AG04450 (cell line): ENCODE results near the gene METTL26. TPM values are rescaled to one million over a fixed set of nuclear protein-coding genes. Genes with fewer than 3 reads are reported as not detected.

Experiments used
- CTCF ChIA-PET: fragments of 300-600, 350-600 bp; formaldehyde crosslinking; extraction: SDS; loops from one replicate; lab custom pipeline; 2022; ENCODE audit warnings: antibody characterized with exemption, inconsistent platforms; lab: Charles Lee
- POLR2A ChIA-PET: fragments of 350-600 bp; formaldehyde crosslinking; extraction: SDS; loops from one replicate; lab custom pipeline; 2021; ENCODE audit warnings: antibody characterized with exemption, inconsistent platforms; lab: Yijun Ruan, JAX
- DNase-seq: peaks from one replicate; pipeline ENCODE4 v3.0.0-alpha.2; 2011; ENCODE audit warnings: low read depth, low spot score
- H3K27ac ChIP-seq: one replicate; pipeline ENCODE4 v1.5.1; 2012; ENCODE audit warnings: low read depth, low read length, control low read depth
- H3K27me3 ChIP-seq: one replicate; pipeline ENCODE4 v1.6.0; 2012; ENCODE audit warnings: low read length; ENCODE audit not compliant: control insufficient read depth, insufficient read depth
- H3K4me3 ChIP-seq: 2 replicates; pipeline ENCODE4 v1.5.1; 2011; ENCODE audit warnings: mild to moderate bottlenecking, low read depth, low read length, control low read depth
- H3K9me3 ChIP-seq: 2 replicates; pipeline ENCODE4 v1.5.1; 2012; ENCODE audit warnings: low read length; ENCODE audit not compliant: control insufficient read depth, insufficient read depth
- polyA plus RNA-seq: library from polyadenylated mRNA; depleted of rRNA; stranded (reverse); fragments of >200 nt; gene quantifications from 2 replicates; pipeline ENCODE4 v1.2.3, GENCODE V29; 2011
- TF ChIP-seq, protein P1 (sequence below): IDR thresholded peaks from 2 replicates; pipeline ENCODE4 v1.5.1; 2011; ENCODE audit warnings: low read depth, low read length, control low read depth, inconsistent platforms

Gene METTL26
- polyA plus RNA-seq, 1 experiment, result 58.3 TPM

DNA sequence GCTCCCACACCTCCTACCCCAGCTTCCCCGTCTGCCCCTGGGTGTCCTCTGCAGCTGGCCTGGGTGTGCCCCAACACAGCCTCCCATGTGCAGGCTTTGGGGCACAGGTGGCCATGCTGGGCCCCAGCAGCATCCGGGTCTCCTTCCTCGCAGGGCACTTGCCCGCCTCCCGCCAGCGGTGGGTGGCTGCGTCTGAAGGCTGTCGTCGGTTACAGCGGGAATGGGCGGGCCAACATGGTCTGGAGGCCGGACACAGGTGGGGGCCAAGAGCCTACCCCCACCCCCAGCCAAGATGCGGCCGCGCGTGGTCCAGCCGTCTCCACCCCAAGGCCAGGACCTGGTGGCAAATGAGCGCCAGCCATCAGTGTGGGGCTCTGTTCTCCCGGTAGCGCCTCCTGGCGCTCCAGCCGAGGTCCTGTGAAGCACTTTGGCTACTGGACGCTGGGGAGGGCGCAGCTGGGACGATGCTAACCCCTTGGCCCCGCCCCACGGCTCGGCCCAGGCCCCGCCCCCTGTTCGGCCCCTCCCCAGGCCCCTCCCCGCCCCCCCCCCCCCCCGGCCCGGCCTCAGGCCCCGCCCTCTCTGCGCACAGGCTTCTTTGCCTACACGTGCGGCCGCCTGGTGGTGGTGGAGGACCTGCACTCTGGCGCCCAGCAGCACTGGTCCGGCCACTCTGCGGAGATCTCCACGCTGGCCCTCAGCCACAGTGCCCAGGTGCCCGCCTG, 24.5 kb upstream of the METTL26 start:
- Histone ChIP-seq H3K4me3 (no peak overlapping the region), H3K27ac (peak overlapping the region; percentile 39), H3K9me3 (no peaks in the 10 kb centered on the region; the same call in 1 of the 2 replicates), H3K27me3 (no peaks in the 10 kb centered on the region)
- TF ChIP-seq, protein P1, sequence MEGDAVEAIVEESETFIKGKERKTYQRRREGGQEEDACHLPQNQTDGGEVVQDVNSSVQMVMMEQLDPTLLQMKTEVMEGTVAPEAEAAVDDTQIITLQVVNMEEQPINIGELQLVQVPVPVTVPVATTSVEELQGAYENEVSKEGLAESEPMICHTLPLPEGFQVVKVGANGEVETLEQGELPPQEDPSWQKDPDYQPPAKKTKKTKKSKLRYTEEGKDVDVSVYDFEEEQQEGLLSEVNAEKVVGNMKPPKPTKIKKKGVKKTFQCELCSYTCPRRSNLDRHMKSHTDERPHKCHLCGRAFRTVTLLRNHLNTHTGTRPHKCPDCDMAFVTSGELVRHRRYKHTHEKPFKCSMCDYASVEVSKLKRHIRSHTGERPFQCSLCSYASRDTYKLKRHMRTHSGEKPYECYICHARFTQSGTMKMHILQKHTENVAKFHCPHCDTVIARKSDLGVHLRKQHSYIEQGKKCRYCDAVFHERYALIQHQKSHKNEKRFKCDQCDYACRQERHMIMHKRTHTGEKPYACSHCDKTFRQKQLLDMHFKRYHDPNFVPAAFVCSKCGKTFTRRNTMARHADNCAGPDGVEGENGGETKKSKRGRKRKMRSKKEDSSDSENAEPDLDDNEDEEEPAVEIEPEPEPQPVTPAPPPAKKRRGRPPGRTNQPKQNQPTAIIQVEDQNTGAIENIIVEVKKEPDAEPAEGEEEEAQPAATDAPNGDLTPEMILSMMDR, result peak; percentile 50
- CTCF ChIA-PET, result interaction anchor here (1.0 kb wide), 1 partner anchor 16 kb away, joined by 3 read pairs; no protein-coding TSS in a partner anchor
- POLR2A ChIA-PET, result interaction anchor here (0.7 kb wide), 1 partner anchor 73 kb away, joined by 3 read pairs; no protein-coding TSS in a partner anchor
- peak; percentile 55 for DNase-seq

DNA sequence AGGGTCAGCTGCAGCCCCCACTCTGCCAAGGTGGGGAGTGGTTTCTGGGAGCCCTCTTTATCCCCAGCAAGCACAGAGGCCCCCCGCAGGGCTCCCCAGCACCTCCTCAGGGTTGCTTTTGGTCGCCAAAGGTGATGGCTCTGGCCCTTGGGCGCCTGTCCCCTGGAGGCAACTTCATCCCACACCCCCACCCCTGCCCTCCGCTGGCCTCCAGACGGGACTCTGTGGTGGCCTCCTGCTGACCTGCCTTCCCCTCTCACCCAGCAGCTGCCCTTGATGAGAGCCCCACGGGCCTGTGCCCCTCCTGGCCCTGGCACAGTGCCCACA, 24.0 kb upstream of the METTL26 start:
- Histone ChIP-seq H3K4me3 (no peak overlapping the region), H3K9me3 (no peaks in the 10 kb centered on the region; the same call in 1 of the 2 replicates), H3K27me3 (no peaks in the 10 kb centered on the region), H3K27ac (no peak overlapping the region)
- TF ChIP-seq, protein P1, result no peak
- CTCF ChIA-PET, result no interaction called here
- POLR2A ChIA-PET, result no interaction called here
- DNase-seq, result no peak

DNA sequence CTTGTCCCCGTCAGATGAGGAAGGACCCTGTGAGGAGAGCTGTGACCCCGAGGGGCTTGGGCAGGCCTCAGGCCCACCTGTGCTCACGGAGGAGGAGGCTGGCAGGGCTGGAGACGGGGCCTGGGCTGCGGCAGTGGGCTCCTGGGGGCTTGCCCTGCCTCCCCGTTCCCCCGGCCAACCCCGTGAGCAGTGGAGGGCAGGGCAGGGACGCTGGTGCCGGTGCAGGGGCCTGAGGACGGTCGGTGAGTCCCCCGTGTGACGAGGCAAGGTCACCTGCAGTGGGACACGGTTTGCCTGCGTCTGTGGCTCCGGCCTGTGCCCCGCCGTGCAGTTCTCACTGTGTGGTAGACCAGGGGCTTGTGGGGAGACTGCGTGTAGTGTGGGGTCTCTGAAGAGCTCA, 23.5 kb upstream of the METTL26 start:
- Histone ChIP-seq H3K4me3 (no peak overlapping the region), H3K9me3 (no peaks in the 10 kb centered on the region; the same call in 1 of the 2 replicates), H3K27ac (no peak overlapping the region), H3K27me3 (no peaks in the 10 kb centered on the region)
- POLR2A ChIA-PET, result no interaction called here
- CTCF ChIA-PET, result no interaction called here
- DNase-seq, result no peak
- TF ChIP-seq, protein P1, result no peak

DNA sequence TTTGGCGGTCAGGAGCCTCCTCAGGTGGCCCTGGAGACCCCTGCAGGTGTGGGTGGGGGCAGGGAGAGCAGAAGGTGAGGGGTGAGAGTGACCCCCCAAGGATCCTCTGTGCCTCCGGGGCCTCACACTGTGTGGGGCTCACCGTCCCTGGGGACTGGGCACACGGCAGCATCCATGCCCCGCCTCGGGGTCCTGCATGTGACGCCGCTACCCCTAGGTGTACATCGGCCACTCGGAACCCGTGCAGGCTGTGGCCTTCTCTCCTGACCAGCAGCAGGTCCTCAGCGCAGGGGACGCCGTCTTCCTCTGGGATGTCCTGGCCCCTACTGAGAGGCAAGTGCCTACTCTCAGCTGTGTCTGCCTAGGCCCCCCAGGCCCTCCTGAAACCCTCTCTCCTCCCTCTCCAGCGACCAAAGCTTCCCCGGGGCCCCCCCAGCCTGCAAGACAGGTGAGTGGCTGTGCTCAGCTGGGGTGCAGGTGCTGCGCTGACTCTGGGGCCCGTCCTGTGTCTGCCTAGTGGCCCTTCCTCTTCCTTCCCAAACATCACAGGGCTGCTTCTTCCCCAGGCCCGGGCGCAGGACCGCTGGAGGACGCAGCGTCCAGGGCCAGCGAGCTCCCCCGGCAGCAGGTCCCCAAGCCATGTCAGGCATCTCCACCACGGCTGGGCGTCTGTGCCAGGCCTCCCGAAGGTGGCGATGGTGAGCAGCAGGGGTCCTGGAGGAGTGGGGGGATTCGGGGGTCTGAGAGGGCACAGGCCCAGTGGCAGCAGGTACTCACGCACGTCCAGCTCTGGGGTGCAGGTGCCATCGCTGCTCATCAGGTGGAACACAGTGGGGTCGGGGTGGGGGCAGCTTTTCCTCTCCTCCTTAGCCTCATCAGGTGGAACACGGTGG, 22.8 kb upstream of the METTL26 start:
- POLR2A ChIA-PET, result interaction anchor here (0.6 kb wide), 1 partner anchor 11 kb away, joined by 14 read pairs; no protein-coding TSS in a partner anchor

More for the DNA sequence above, 22.8 kb upstream of the METTL26 start:
- DNase-seq, result no peak
- no peak overlapping the region for H3K4me3 ChIP-seq
- CTCF ChIA-PET, result no interaction called here
- no peaks in the 10 kb centered on the region for H3K27me3 ChIP-seq
- no peak overlapping the region for H3K27ac ChIP-seq
- no peaks in the 10 kb centered on the region; the same call in 1 of the 2 replicates for H3K9me3 ChIP-seq
- TF ChIP-seq, protein P1, result no peak
